SK-N-SH treated with all-trans-retinoic acid at 6 μM for 48 hours (cell line): ENCODE measurements around the gene TBCCD1.

Experiments
- ATAC-seq: fragments of 200-7000 bp; cut with Tn5 transposase; 3 replicates; pipeline ENCODE4 v1.9.1; 2020; ENCODE audit warnings: mild to moderate bottlenecking, moderate library complexity
- ARNTL ChIP-seq: fragments of 450-650 bp; formaldehyde crosslinking; IDR thresholded peaks from 2 replicates; pipeline ENCODE4 v1.5.0; 2020; ENCODE audit warnings: low read depth, mild to moderate bottlenecking, moderate library complexity, borderline replicate concordance
- CREB5 ChIP-seq: fragments of 250-450 bp; sonication (Bioruptor Pico); IDR thresholded peaks from 2 replicates; pipeline ENCODE4 v1.5.1; 2020; ENCODE audit warnings: low read depth, mild to moderate bottlenecking, moderate library complexity
- CSDC2 ChIP-seq: fragments of 250-450 bp; sonication (Bioruptor Pico); IDR thresholded peaks from 2 replicates; pipeline ENCODE4 v1.5.0; 2020; ENCODE audit warnings: mild to moderate bottlenecking, moderate library complexity
- CSRNP3 ChIP-seq: fragments of 250-450 bp; sonication (Bioruptor Pico); IDR thresholded peaks from 2 replicates; pipeline ENCODE4 v1.5.1; 2021; ENCODE audit warnings: mild to moderate bottlenecking, moderate library complexity
- ESRRG ChIP-seq: fragments of 250-450 bp; sonication (Bioruptor Pico); IDR thresholded peaks from 2 replicates; pipeline ENCODE4 v1.6.1; 2021; ENCODE audit warnings: mild to moderate bottlenecking
- GLIS3 ChIP-seq: fragments of 250-450 bp; sonication (Bioruptor Pico); IDR thresholded peaks from 2 replicates; pipeline ENCODE4 v1.5.0; 2020; ENCODE audit warnings: mild to moderate bottlenecking, moderate library complexity
- ISL1 ChIP-seq: fragments of 250-450 bp; sonication (Bioruptor Pico); IDR thresholded peaks from 2 replicates; pipeline ENCODE4 v2.1.2; 2022; ENCODE audit warnings: mild to moderate bottlenecking, moderate library complexity
- OSR1 ChIP-seq: fragments of 250-450 bp; sonication (Bioruptor Pico); IDR thresholded peaks from 2 replicates; pipeline ENCODE4 v1.8.0; 2022; ENCODE audit warnings: moderate library complexity, mild to moderate bottlenecking, inconsistent platforms
- PATZ1 ChIP-seq: fragments of 250-450 bp; sonication (Bioruptor Pico); IDR thresholded peaks from 2 replicates; pipeline ENCODE4 v1.8.0; 2020; ENCODE audit warnings: mild to moderate bottlenecking, moderate library complexity, borderline replicate concordance
- PPARA ChIP-seq: fragments of 250-450 bp; sonication (Bioruptor Pico); IDR thresholded peaks from 2 replicates; pipeline ENCODE4 v1.5.0; 2020; ENCODE audit warnings: mild to moderate bottlenecking, borderline replicate concordance
- SNAI2 ChIP-seq: fragments of 250-450 bp; sonication (Bioruptor Pico); IDR thresholded peaks from 2 replicates; pipeline ENCODE4 v1.5.0; 2020; ENCODE audit warnings: mild to moderate bottlenecking, moderate library complexity
- TCF4 ChIP-seq: fragments of 250-450 bp; sonication (Bioruptor Pico); IDR thresholded peaks from 2 replicates; pipeline ENCODE4 v1.8.0; 2021; ENCODE audit warnings: mild to moderate bottlenecking, moderate library complexity, borderline replicate concordance
- TOX ChIP-seq: fragments of 250-450 bp; sonication (Bioruptor Pico); IDR thresholded peaks from 2 replicates; pipeline ENCODE4 v1.8.0; 2021; ENCODE audit warnings: mild to moderate bottlenecking, moderate library complexity, borderline replicate concordance
- TSHZ2 ChIP-seq: fragments of 250-450 bp; sonication (Bioruptor Pico); IDR thresholded peaks from 2 replicates; pipeline ENCODE4 v1.5.0; 2020; ENCODE audit warnings: mild to moderate bottlenecking, moderate library complexity
- ZC3H10 ChIP-seq: fragments of 250-450 bp; sonication (Bioruptor Pico); IDR thresholded peaks from 2 replicates; pipeline ENCODE4 v1.5.1; 2021; ENCODE audit warnings: mild to moderate bottlenecking, moderate library complexity
- ZFP3 ChIP-seq: fragments of 250-450 bp; sonication (Bioruptor Pico); IDR thresholded peaks from 2 replicates; pipeline ENCODE4 v1.5.0; 2020; ENCODE audit warnings: mild to moderate bottlenecking, moderate library complexity
- ZFP30 ChIP-seq: fragments of 450-650 bp; formaldehyde crosslinking; IDR thresholded peaks from 2 replicates; pipeline ENCODE4 v1.5.0; 2022; ENCODE audit warnings: mild to moderate bottlenecking, moderate library complexity
- ZNF565 ChIP-seq: fragments of 450-650 bp; formaldehyde crosslinking; conservative IDR thresholded peaks from 2 replicates; pipeline ENCODE4 v1.5.0; 2020; ENCODE audit warnings: low read depth, mild to moderate bottlenecking, moderate library complexity
- ZNF70 ChIP-seq: fragments of 450-650 bp; formaldehyde crosslinking; IDR thresholded peaks from 2 replicates; pipeline ENCODE4 v1.5.0; 2020; ENCODE audit warnings: mild to moderate bottlenecking, moderate library complexity
- ZNF8 ChIP-seq: fragments of 450-650 bp; formaldehyde crosslinking; IDR thresholded peaks from 2 replicates; pipeline ENCODE4 v1.5.0; 2020; ENCODE audit warnings: mild to moderate bottlenecking, moderate library complexity

The TBCCD1 gene

GRCh38 chr3:186551387-186551786 is 15.8 kb downstream of the TBCCD1 start:
- no peak for TF ChIP-seq PPARA (CRISPR knock-in tag)
- ATAC-seq: no peak

- TF ChIP-seq ISL1 (CRISPR knock-in tag): no peak
- no peak for TF ChIP-seq CSRNP3 (CRISPR knock-in tag)
- no peak for TF ChIP-seq ZFP30
- no peak for TF ChIP-seq ZNF565 (CRISPR knock-in tag)
- TF ChIP-seq ESRRG (CRISPR knock-in tag): no peak
- TF ChIP-seq ZNF8: no peak
- no peak for TF ChIP-seq SNAI2
- no peak for ATAC-seq
These were observed 17.6 kb downstream of the TBCCD1 start for GRCh38 chr3:186549497-186549896.

- ATAC-seq: no peak
- TF ChIP-seq ZNF565 (CRISPR knock-in tag) (no peak), ZFP3 (CRISPR knock-in tag) (no peak), ESRRG (CRISPR knock-in tag) (no peak), ARNTL (CRISPR knock-in tag) (no peak), TCF4 (CRISPR knock-in tag) (no peak), GLIS3 (CRISPR knock-in tag) (no peak), TOX (CRISPR knock-in tag) (no peak), ZFP30 (no peak), SNAI2 (no peak), OSR1 (CRISPR knock-in tag) (no peak), PPARA (CRISPR knock-in tag) (no peak), ZNF70 (CRISPR knock-in tag) (no peak), ISL1 (CRISPR knock-in tag) (no peak), ZC3H10 (CRISPR knock-in tag) (no peak)
These were observed 22.9 kb downstream of the TBCCD1 start, which contains the start of gene CRYGS for GRCh38 chr3:186544281-186544680. Gene CRYGS (minus strand): TSS chr3:186544380. CDS start chr3:186544326, 54 bp downstream.

- peak; percentile 34; the same call in 2 of the 3 replicates for ATAC-seq
- no peak for TF ChIP-seq TSHZ2 (CRISPR knock-in tag)
- no peak for TF ChIP-seq ZNF70 (CRISPR knock-in tag)
- TF ChIP-seq PPARA (CRISPR knock-in tag): no peak
- TF ChIP-seq ZFP3 (CRISPR knock-in tag): no peak
- no peak for TF ChIP-seq ARNTL (CRISPR knock-in tag)
- no peak for TF ChIP-seq ESRRG (CRISPR knock-in tag)
- TF ChIP-seq ZNF8: no peak
- no peak for TF ChIP-seq ZNF565 (CRISPR knock-in tag)
- TF ChIP-seq ISL1 (CRISPR knock-in tag): no peak
- no peak for TF ChIP-seq SNAI2
- no peak for TF ChIP-seq TCF4 (CRISPR knock-in tag)
- TF ChIP-seq CSRNP3 (CRISPR knock-in tag): no peak
- no peak for TF ChIP-seq ZC3H10 (CRISPR knock-in tag)
- no peak for TF ChIP-seq CSDC2
- TF ChIP-seq CREB5 (CRISPR knock-in tag): no peak
- TF ChIP-seq PATZ1 (CRISPR knock-in tag): no peak
- TF ChIP-seq OSR1 (CRISPR knock-in tag): no peak
- TF ChIP-seq GLIS3 (CRISPR knock-in tag): no peak
These were observed 26.3 kb downstream of the TBCCD1 start for GRCh38 chr3:186540835-186541226.
